Jurkat, Clone E6-1 (cell line): ENCODE data around the gene AHNAK. TPM values are rescaled to one million over a fixed set of nuclear protein-coding genes. Genes with fewer than 3 reads are reported as not detected.
A peak's percentile ranks its signal among the peaks of the same experiment; 100 is the strongest.
"Not testable (repeated sequence)": the region's sequence is repeated elsewhere in the genome, so short reads cannot be mapped to it uniquely, and the experiment has no call there.

Experiments used
- DNase-seq: peaks from one replicate; pipeline ENCODE4 v3.0.0-alpha.2; 2011; ENCODE audit warnings: low read depth, low spot score
- H3K4me3 ChIP-seq: 2 replicates; pipeline ENCODE4 v1.5.1; 2011; ENCODE audit warnings: mild to moderate bottlenecking, low read length, control low read depth, moderate library complexity
- polyA plus RNA-seq: library from polyadenylated mRNA; unstranded; fragments of >200 nt; gene quantifications from one replicate; pipeline ENCODE4 v1.2.1, GENCODE V29; 2012; ENCODE audit warnings: missing spikeins; ENCODE audit not compliant: insufficient read length, insufficient read depth

Gene AHNAK
- 4.6 TPM for polyA plus RNA-seq

GRCh38 chr11:62546244-62546928, at the start of gene AHNAK:
TSS of gene AHNAK (minus strand) at chr11:62546806. CDS start at chr11:62536098, 10,708 bp downstream.
- peak within 1 kb of the TSS; percentile 16 for H3K4me3 ChIP-seq
- no peak for DNase-seq

GRCh38 chr11:62595124-62595523, 48.5 kb upstream of the AHNAK start:
- no peak overlapping the region for H3K4me3 ChIP-seq
- DNase-seq = no peak

- peak; percentile 71 for DNase-seq
- no peak overlapping the region for H3K4me3 ChIP-seq
These were observed 46.9 kb upstream of the AHNAK start for GRCh38 chr11:62593434-62594044.

GRCh38 chr11:62592989-62593421, 46.4 kb upstream of the AHNAK start:
- H3K4me3 ChIP-seq = no peak overlapping the region
- no peak for DNase-seq

DNA sequence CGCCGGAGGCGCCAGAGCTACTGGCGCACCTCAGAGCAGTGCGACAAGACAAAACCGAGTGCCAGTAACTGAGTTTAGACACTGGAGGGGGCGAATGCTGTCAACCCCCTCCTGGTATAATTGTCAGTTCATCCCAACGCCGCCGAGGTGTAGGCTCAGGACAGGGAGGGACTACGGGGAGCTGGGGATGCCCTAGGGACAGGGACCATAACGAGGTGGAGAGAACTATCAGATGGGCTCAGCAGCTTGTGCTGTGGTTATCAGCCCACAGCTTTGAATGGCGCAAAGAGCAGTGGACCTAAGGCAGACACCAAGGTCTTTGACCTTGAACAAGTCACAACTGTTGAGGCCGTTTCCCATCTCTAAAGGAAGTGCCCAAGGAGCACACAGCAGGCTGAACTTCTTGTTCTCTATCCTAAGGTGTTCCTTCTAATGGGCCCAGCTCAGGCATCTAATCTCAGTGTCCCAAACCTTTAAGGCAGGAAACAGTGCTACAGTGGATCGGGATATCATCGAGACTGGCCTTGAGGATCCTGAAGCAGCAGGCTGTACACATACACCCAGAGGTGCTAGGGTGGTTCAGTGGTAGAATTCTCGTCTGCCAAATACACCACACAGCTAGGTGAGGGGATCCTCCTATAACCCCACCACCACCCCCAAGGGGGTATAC, 45.7 kb upstream of the AHNAK start:
- H3K4me3 ChIP-seq = peak overlapping the region; percentile 99
- DNase-seq = no peak

DNA sequence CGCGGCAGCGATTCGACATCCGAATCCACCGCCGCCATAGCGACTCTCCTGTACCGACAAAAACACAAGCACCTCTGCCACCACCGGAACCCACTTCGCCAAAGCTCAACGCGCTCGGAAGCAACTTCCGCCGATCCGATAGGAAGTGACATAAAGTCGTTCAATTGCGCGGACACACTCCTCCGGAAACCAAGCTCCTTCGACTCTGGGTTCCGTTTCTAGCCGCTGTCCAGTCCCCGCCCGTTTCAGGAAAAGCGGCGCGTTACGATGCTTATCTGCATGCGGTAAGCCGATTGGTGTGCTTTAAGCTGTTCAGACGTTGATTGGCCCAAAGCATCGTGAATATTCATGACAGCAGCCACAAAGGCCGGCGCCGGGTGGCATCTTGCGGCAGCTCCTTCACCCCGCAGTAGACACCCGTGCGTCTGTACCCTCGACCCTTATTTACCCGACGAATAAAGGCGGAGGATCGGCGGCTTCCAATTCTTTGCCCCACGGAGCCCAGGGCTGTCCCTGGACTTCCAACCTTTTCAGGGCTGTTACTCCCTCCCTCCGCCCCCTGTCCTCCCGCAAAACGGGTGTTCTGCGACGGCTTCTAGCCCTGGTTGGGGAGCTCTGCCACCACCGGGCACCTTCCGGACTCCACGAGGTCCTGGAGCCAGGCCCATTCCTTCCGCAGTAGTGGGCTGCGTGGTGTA, 45.0 kb upstream of the AHNAK start, which contains the start of gene TUT1:
Gene TUT1, minus strand, starts transcription at position 76 of the 698 bp plus-strand sequence. Its CDS starts 38 bp downstream, at position 38.
- peak; percentile 100 for DNase-seq
- peak within 1 kb of the TSS; percentile 99 for H3K4me3 ChIP-seq

- H3K4me3 ChIP-seq = no peak overlapping the region
- DNase-seq = no peak
These were observed 42.5 kb upstream of the AHNAK start for GRCh38 chr11:62588966-62589637.

DNA sequence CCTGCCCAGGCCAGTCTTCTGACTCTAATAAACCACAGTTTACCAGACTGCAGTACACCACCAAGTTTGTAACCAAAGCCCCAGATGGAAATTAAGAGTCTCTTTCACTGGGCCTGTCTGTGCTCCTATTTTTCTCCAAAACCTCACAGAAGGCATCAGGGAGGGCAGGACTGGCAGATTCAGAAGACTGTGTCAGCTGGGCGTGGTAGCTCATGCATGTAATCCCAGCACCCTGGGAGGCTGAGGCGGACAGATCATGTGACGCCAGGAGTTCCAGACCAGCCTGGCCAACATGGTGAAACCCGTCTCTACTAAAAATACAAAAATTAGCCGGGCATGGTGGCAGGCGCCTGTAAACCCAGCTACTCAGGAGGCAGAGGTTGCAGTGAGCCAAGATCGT, 38.8 kb upstream of the AHNAK start:
- not testable (repeated sequence) for H3K4me3 ChIP-seq

DNA sequence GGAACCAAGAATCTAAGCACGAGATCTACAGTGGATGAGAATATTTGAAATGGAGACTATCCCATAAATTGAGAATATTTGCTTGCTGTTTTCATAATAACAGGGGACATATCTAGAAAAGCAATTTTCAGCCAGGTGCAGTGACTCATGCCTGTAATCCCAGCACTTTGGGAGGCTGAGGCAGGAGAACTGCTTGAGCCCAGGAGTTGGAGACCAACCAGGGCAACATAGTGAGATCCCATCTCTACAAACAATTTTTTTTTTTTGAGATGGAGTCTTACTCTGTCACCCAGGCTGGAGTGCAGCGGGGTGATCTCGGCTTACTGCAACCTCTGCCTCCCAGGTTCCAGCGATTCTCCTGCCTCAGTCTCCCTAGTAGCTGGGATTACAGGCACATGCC, 35.1 kb upstream of the AHNAK start:
- not testable (repeated sequence) for DNase-seq

More for the DNA sequence above, 38.8 kb upstream of the AHNAK start:
- DNase-seq = not testable (repeated sequence)

DNA sequence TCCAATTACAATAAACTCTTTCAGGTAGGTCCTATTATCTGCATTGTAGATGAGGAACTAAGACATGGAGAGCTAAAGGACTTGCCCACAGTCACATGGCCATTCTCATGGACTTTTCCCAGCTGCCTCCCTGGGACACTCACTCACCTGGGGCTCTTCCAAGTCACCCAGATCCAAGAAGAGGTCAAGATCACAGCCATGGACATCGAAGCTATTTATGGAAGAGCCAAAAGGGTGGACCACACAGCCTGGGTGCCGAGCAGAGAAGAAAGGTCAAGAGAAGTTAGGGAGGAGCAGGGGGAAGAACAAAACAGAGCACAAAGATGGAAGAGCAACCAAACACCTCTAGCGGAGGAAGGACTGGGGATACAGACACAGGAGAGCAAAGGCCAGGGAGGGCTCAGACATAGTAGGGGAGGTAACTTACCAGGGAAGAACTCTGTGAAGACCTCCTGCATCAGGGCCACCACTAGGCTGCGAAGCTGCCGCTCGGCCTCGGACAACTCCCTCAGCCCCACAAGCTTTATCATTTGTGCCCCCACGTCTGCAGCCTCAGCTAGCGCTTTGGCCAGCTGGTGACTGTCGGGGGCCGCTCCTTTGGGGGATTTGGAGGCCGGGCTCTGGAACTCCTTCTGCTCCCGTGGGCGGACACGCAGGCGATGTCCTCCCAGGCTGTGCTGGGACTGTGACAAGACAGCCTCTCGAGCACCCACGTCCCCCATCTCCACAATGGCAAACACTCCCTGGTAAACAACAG, 34.5 kb upstream of the AHNAK start:
- DNase-seq = no peak
- H3K4me3 ChIP-seq = no peak overlapping the region

More for the DNA sequence above, 35.1 kb upstream of the AHNAK start:
- not testable (repeated sequence) for H3K4me3 ChIP-seq

- H3K4me3 ChIP-seq = no peak overlapping the region
- DNase-seq = no peak
These were observed 32.6 kb upstream of the AHNAK start for GRCh38 chr11:62579252-62579651.

DNA sequence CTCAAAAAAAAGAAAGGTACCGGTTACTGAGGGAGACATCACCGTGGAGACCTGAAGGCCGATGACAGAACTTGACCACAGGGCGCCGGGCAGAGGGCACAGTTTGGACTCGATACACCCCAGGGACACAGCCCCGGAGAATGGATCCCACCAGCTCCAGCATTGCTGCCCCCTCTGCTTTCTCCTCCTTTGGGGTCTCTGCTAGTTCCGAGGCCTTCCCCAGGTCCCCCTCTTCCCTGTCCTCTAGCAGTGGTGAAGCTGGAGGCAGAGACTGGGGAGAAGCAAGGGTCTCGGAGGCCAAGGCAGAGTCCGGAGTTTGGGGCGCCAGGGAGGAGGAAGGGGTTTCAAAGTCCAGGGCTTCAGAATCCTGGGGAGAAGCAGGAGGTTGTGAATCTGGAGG, 31.9 kb upstream of the AHNAK start:
- H3K4me3 ChIP-seq = no peak overlapping the region
- no peak for DNase-seq

DNA sequence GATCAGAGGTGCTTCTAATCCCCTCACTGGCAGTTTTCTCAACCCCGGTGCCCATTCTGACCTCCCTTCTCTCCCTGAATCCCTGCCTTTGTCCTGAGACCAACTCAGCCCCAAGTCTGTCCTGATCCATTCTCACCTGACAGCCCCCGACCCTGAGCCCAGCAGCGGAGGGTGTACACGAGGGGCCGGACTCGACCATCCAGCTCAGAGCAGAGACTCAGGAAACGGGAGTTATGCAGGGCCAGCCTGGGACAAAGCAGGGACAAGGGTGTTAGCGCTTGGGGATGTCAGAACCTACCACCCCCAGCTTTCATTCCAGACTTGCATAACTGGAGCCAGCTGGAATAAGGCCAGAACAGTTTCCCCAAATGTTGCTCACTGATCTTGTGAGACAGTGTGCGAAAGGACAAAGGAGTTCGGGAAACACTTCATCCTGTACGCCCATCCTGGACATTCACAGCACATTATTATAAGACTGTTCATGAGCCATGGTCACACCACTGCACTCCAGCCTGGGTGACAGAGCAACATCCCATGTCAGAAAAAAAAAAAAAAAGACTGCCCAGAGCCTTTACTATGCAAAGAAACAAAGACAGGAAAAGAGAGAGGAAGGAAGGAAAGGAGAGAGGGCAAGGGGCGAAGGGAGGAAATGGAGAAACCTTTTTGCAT, 30.6 kb upstream of the AHNAK start:
- no peak for DNase-seq
- H3K4me3 ChIP-seq = no peak overlapping the region

GRCh38 chr11:62575837-62576236, 29.2 kb upstream of the AHNAK start:
- DNase-seq = no peak
- no peak overlapping the region for H3K4me3 ChIP-seq

- H3K4me3 ChIP-seq = peak overlapping the region; percentile 83; the same call in 1 of the 2 replicates
These were observed 28.6 kb upstream of the AHNAK start for GRCh38 chr11:62575156-62575555.

GRCh38 chr11:62574363-62575071, 27.9 kb upstream of the AHNAK start:
- H3K4me3 ChIP-seq = peak overlapping the region; percentile 83
- DNase-seq = no peak

More at GRCh38 chr11:62575156-62575555, 28.6 kb upstream of the AHNAK start:
- no peak for DNase-seq
